T-helper 1 cell treated with Interleukin-12 subunit alpha and Interleukin-12 subunit beta and Interleukin-4 antibody, amounts not matched to agents 30 ng/mL and 1 ng/mL, for 36 hours (primary cell): ENCODE results near the gene DBH. TPM values are rescaled to one million over a fixed set of nuclear protein-coding genes. Genes with fewer than 3 reads are reported as not detected.

Experiments
- intact Hi-C: fragments of 100-400 bp; cut with micrococcal nuclease; formaldehyde crosslinking; loops from one replicate; pipeline ENCODE4 v1.15.1; 2024
- total RNA-seq: library from RNA; stranded (reverse); gene quantifications from 2 replicates; pipeline ENCODE4 v1.2.3, GENCODE V29; 2022

The DBH gene
- 0.05 TPM in 1 of 2 replicates, not detected in the other for total RNA-seq

- intact Hi-C loops: no loop called here
Measured at GRCh38 chr9:133635533-133636531, at the start of gene DBH. DBH (plus strand) TSS chr9:133636363; CDS start chr9:133636372, 9 bp downstream.

GRCh38 chr9:133587051-133587450, 49.1 kb upstream of the DBH start:
- intact Hi-C loops: no loop called here

- intact Hi-C loops: no loop called here
Measured at GRCh38 chr9:133587466-133587865, 48.7 kb upstream of the DBH start.

- intact Hi-C loops: loop anchor here (1.0 kb wide), 2 partner anchors 137 to 154 kb away; no protein-coding TSS in a partner anchor
Measured at GRCh38 chr9:133589454-133590227, 46.5 kb upstream of the DBH start.

- intact Hi-C loops: no loop called here
Measured at GRCh38 chr9:133590231-133590855, 45.8 kb upstream of the DBH start.

GRCh38 chr9:133591116-133591910, 44.9 kb upstream of the DBH start:
- intact Hi-C loops: no loop called here

GRCh38 chr9:133591985-133592384, 44.2 kb upstream of the DBH start:
- intact Hi-C loops: no loop called here

GRCh38 chr9:133592731-133593409, 43.3 kb upstream of the DBH start:
- intact Hi-C loops: loop anchor here (1.0 kb wide), 1 partner anchor 133 kb away; no protein-coding TSS in a partner anchor

GRCh38 chr9:133593587-133594253, 42.4 kb upstream of the DBH start:
- intact Hi-C loops: loop anchor here (1.0 kb wide), 1 partner anchor 133 kb away; no protein-coding TSS in a partner anchor

- intact Hi-C loops: no loop called here
Measured at GRCh38 chr9:133594310-133594709, 41.9 kb upstream of the DBH start.

GRCh38 chr9:133595910-133596309, 40.3 kb upstream of the DBH start:
- intact Hi-C loops: no loop called here

GRCh38 chr9:133597316-133597957, 38.7 kb upstream of the DBH start:
- intact Hi-C loops: no loop called here

GRCh38 chr9:133598978-133599377, 37.2 kb upstream of the DBH start:
- intact Hi-C loops: no loop called here

GRCh38 chr9:133599470-133600173, 36.5 kb upstream of the DBH start:
- intact Hi-C loops: no loop called here

GRCh38 chr9:133600739-133601138, 35.4 kb upstream of the DBH start:
- intact Hi-C loops: no loop called here

GRCh38 chr9:133601746-133602145, 34.4 kb upstream of the DBH start:
- intact Hi-C loops: no loop called here

- intact Hi-C loops: no loop called here
Measured at GRCh38 chr9:133602277-133602676, 33.9 kb upstream of the DBH start.
